ENCODE measurements around the gene ERCC5.

The ERCC5 gene

GRCh38 chr13:102812611-102813287 is 33.1 kb upstream of the ERCC5 start:
- no peak overlapping the region for H3K4me3 ChIP-seq (ENCODE audit: low read depth, low read length)
- peak; percentile 56 for DNase-seq (ENCODE audit: low read depth)
- TF ChIP-seq, protein P1, sequence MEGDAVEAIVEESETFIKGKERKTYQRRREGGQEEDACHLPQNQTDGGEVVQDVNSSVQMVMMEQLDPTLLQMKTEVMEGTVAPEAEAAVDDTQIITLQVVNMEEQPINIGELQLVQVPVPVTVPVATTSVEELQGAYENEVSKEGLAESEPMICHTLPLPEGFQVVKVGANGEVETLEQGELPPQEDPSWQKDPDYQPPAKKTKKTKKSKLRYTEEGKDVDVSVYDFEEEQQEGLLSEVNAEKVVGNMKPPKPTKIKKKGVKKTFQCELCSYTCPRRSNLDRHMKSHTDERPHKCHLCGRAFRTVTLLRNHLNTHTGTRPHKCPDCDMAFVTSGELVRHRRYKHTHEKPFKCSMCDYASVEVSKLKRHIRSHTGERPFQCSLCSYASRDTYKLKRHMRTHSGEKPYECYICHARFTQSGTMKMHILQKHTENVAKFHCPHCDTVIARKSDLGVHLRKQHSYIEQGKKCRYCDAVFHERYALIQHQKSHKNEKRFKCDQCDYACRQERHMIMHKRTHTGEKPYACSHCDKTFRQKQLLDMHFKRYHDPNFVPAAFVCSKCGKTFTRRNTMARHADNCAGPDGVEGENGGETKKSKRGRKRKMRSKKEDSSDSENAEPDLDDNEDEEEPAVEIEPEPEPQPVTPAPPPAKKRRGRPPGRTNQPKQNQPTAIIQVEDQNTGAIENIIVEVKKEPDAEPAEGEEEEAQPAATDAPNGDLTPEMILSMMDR (conservative IDR thresholded peaks at IDR 0.05; ENCODE audit: low read depth, low read length): no peak

DNA sequence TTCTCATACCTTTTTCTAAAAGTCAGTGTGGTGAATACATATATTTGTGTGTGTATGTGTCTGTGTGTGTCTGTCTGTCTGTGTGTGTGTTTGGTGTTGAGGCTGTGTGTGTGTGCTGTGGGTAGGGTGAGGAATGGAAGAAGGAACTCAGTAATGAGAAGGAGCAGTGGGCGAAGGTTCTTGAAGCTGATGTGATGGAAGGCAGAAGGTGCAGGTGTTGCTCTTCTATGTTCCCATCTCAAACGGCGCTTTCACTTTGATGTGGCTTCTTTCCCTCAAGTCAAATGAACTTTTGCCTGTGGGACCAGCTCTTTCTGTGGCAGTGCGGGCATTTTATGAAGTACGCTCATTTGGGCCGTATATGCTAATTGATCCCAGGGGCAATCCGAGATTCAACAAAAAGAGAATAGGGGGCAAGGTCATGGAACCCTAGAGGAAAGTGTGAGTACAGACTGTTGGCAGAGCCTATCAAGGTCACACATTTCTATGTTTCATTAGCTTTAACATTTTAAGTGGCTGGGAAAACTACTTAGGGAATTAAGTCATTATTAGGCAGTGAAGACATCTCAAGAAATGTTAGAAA is 31.7 kb upstream of the ERCC5 start:
- TF ChIP-seq, protein P1 (conservative IDR thresholded peaks at IDR 0.05; ENCODE audit: low read depth, low read length): no peak
- no peak overlapping the region for H3K4me3 ChIP-seq (ENCODE audit: low read depth, low read length)
- no peak for DNase-seq (ENCODE audit: low read depth)

DNA sequence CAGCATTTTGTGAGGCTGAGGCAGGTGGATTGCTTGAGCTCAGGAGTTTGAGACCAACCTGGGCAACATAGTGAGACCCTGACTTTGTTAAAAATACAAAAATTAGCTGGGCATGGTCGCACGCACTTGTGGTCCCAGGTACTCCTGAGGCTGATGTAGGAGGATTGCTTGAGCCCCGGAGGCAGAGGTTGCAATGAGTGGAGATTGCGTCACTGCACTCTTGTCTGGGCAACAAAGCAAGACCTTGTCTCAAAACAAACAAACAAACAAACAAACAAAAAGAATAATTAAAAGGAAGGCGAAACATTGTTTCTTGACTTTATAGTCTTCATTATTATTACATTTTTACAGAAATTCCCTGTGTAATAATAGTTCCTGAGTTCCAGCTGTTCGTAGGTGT is 31.0 kb upstream of the ERCC5 start:
- TF ChIP-seq, protein P1 (conservative IDR thresholded peaks at IDR 0.05; ENCODE audit: low read depth, low read length): no peak
- DNase-seq (ENCODE audit: low read depth): no peak
- no peak overlapping the region for H3K4me3 ChIP-seq (ENCODE audit: low read depth, low read length)

GRCh38 chr13:102815788-102816187 is 30.0 kb upstream of the ERCC5 start:
- no peak overlapping the region for H3K4me3 ChIP-seq (ENCODE audit: low read depth, low read length)
- no peak for DNase-seq (ENCODE audit: low read depth)
- TF ChIP-seq, protein P1 (conservative IDR thresholded peaks at IDR 0.05; ENCODE audit: low read depth, low read length): no peak

- H3K4me3 ChIP-seq (ENCODE audit: low read depth, low read length): no peak overlapping the region
- TF ChIP-seq, protein P1 (conservative IDR thresholded peaks at IDR 0.05; ENCODE audit: low read depth, low read length): no peak
- DNase-seq (ENCODE audit: low read depth): no peak
Measured at GRCh38 chr13:102816708-102817107, 29.1 kb upstream of the ERCC5 start.

- no peak for DNase-seq (ENCODE audit: low read depth)
- no peak overlapping the region for H3K4me3 ChIP-seq (ENCODE audit: low read depth, low read length)
- TF ChIP-seq, protein P1 (conservative IDR thresholded peaks at IDR 0.05; ENCODE audit: low read depth, low read length): no peak
Measured at GRCh38 chr13:102817241-102817640, 28.6 kb upstream of the ERCC5 start.

DNA sequence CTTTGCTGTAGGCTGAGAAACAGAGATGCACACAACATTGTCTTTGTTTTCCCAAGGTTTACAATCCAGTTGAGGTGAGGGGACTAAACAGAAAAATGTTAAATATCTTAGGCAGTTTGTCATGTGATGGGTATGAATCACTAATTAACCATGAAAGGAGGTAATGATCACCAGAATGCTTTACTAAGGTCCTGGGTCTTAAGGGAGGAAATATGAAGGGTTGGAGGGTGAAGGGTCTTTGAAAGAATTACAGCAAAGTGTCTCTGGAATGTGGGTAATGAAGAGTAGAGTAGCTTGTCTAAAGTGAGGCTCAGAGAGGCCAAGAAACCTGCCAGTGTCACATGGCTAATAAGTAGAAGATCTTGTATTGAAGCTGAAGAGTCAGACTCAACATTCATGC is 27.9 kb upstream of the ERCC5 start:
- H3K4me3 ChIP-seq (ENCODE audit: low read depth, low read length): no peak overlapping the region
- TF ChIP-seq, protein P1 (conservative IDR thresholded peaks at IDR 0.05; ENCODE audit: low read depth, low read length): no peak
- peak; percentile 62 for DNase-seq (ENCODE audit: low read depth)

Measured in choroid plexus epithelial cell (primary cell).